ENCODE results near the gene DNAAF3. TPM values are rescaled to one million over a fixed set of nuclear protein-coding genes. Genes with fewer than 3 reads are reported as not detected.
A peak's percentile ranks its signal among the peaks of the same experiment; 100 is the strongest.

Gene DNAAF3
- total RNA-seq, 1 experiment from 2014 or later, result 52.8 TPM

- no TSS peak for BruUV-seq (replicated peaks)
- H3K27ac ChIP-seq (ENCODE audit: low read depth, low read length), result no peak overlapping the region
Observed at GRCh38 chr19:55141696-55142095, 24.7 kb downstream of the DNAAF3 start.

More at GRCh38 chr19:55141696-55142095, 24.7 kb downstream of the DNAAF3 start:
- H3K9ac ChIP-seq (ENCODE audit: low read length), result no peak overlapping the region
- peaks cover 0 to 2% of the 10 kb centered on the region in 2 experiments; a peak in 1 of 4 replicates for H3K36me3 ChIP-seq (ENCODE audit: control insufficient read depth in 1 of 2, insufficient read depth in 2 of 2, low read length in 2 of 2)
- RAD21 ChIA-PET (ENCODE audit: low non-redundant PET in 1 of 2, low total read pairs in 2 of 2, uncharacterized antibody in 2 of 2, unreplicated experiment in 2 of 2), result interaction anchor here (0.7 to 1.5 kb wide), 6 partner anchors 18 to 312 kb away, joined by 3 to 9 read pairs (median 3); partner anchors contain the start of gene DNAAF3 (in 1 of the 2)
- no peak overlapping the region for H3K4me3 ChIP-seq (replicated peaks in 1 of 2; ENCODE audit: low read depth in 1 of 2, low read length in 2 of 2)
- H3K27me3 ChIP-seq (ENCODE audit: insufficient read depth, low read length), result no peaks in the 10 kb centered on the region
- no peaks in the 10 kb centered on the region for H3K9me3 ChIP-seq (ENCODE audit: control insufficient read depth in 1 of 2, insufficient read depth in 1 of 2, low read depth in 1 of 2, low read length in 2 of 2)
- TF ChIP-seq SP1 (IDR thresholded peaks at IDR 0.05; ENCODE audit: low read depth) (no peak), CTCF (IDR thresholded peaks at IDR 0.05 in 2 of 3, conservative IDR thresholded peaks at IDR 0.05 in 1 of 3; ENCODE audit: borderline replicate concordance in 1 of 3, insufficient read depth in 1 of 3, low read depth in 2 of 3, low read length in 2 of 3) (no peak), JUND (IDR thresholded peaks at IDR 0.05) (no peak), EZH2phosphoT487 (IDR thresholded peaks at IDR 0.05; ENCODE audit: borderline replicate concordance) (no peak), ZFX (IDR thresholded peaks at IDR 0.05) (no peak), SRF (IDR thresholded peaks at IDR 0.05; ENCODE audit: low read depth) (no peak), YY1 (IDR thresholded peaks at IDR 0.05; ENCODE audit: extremely low read depth, insufficient replicate concordance, low read depth, low read length) (no peak), EGR1 (IDR thresholded peaks at IDR 0.05; ENCODE audit: low read depth) (no peak)
- TF ChIP-seq, protein P1, sequence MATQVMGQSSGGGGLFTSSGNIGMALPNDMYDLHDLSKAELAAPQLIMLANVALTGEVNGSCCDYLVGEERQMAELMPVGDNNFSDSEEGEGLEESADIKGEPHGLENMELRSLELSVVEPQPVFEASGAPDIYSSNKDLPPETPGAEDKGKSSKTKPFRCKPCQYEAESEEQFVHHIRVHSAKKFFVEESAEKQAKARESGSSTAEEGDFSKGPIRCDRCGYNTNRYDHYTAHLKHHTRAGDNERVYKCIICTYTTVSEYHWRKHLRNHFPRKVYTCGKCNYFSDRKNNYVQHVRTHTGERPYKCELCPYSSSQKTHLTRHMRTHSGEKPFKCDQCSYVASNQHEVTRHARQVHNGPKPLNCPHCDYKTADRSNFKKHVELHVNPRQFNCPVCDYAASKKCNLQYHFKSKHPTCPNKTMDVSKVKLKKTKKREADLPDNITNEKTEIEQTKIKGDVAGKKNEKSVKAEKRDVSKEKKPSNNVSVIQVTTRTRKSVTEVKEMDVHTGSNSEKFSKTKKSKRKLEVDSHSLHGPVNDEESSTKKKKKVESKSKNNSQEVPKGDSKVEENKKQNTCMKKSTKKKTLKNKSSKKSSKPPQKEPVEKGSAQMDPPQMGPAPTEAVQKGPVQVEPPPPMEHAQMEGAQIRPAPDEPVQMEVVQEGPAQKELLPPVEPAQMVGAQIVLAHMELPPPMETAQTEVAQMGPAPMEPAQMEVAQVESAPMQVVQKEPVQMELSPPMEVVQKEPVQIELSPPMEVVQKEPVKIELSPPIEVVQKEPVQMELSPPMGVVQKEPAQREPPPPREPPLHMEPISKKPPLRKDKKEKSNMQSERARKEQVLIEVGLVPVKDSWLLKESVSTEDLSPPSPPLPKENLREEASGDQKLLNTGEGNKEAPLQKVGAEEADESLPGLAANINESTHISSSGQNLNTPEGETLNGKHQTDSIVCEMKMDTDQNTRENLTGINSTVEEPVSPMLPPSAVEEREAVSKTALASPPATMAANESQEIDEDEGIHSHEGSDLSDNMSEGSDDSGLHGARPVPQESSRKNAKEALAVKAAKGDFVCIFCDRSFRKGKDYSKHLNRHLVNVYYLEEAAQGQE (IDR thresholded peaks at IDR 0.05; ENCODE audit: low read depth), result no peak
- CTCF ChIA-PET, result interaction anchor here (0.6 to 1.7 kb wide), 16 partner anchors 10 to 513 kb away, joined by 3 to 21 read pairs (median 4); partner anchors contain the start of genes DNAAF3, KMT5C, PPP1R12C and TMEM238
- H3K4me2 ChIP-seq (ENCODE audit: low read length), result peak overlapping the region; percentile 17; the same call in 1 of the 2 replicates
- peaks cover 4 to 26% of the 10 kb centered on the region in 2 experiments; a peak in 3 of 4 replicates for H3K4me1 ChIP-seq (ENCODE audit: control insufficient read depth in 1 of 2, insufficient read depth in 2 of 2, low read length in 2 of 2)
- no peak overlapping the region for H2AFZ ChIP-seq (ENCODE audit: low read depth, low read length, poor library complexity, severe bottlenecking)
- H4K20me1 ChIP-seq (ENCODE audit: insufficient read depth), result no peaks in the 10 kb centered on the region
- POLR2A ChIA-PET, result interaction anchor here (1.0 to 1.2 kb wide), 3 partner anchors 24 to 266 kb away, joined by 3 to 7 read pairs (median 4); partner anchors contain the start of genes DNAAF3 and UBE2S
- intact Hi-C loops (cut with micrococcal nuclease), result loop anchor here (1.0 to 10.0 kb wide), 2 partner anchors 277 to 493 kb away; no protein-coding TSS in a partner anchor
- H3K9me2 ChIP-seq (ENCODE audit: insufficient read depth), result no peaks in the 10 kb centered on the region
- DNase-seq (ENCODE audit: low read depth, low spot score), result no peak
- peaks cover 4% of the 10 kb centered on the region for H3K79me2 ChIP-seq (ENCODE audit: insufficient read depth, low read length)
- no peak for ATAC-seq

Data from HCT116 (cell line).